ENCODE results near the gene ZNF750.
A peak's percentile ranks its signal among the peaks of the same experiment; 100 is the strongest.
"Not testable (repeated sequence)": the region's sequence is repeated elsewhere in the genome, so short reads cannot be mapped to it uniquely, and the experiment has no call there.

ZNF750 gene

DNA sequence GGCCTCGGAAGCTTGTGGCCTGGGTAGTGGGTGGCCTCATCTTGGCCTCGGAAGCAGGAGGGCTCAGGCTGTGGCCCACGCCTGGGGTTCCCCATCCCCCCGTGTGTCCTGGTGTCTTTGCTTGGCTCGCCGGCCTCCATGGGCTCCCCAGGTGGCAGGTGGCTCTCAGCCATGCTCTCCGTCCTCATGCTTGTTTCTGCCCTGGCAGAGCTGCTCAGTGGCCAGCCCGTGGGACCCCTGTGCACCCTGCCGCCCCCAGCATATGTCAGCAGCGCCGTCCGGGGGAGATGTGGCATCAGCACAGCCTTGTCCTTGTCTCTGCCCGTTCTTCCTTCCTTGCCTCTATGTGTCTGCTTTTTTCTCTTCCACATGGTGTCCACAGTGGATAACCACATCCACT lies 49.4 kb downstream of the ZNF750 start:
- DNase-seq: no peak

DNA sequence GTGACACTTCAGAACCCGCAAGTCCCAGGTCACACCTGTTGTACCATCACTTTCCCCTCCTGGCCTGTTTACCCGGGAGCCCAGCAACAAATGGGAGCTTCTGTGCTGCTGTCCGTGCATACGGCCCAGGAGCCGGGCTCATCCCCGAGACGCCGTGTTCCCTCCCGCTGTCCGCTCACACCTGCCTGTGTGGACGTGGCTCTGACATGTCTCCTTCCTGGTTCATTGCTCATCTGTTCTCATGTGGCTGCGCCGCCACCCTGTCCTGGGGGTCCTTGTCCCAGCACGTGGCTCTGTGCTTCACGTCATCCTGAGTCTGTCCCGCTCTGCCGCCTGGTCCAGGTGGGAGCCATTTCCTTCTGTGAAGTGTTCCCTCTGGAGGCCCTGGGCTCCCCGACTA lies 50.0 kb downstream of the ZNF750 start:
- DNase-seq: no peak

- DNase-seq: no peak
These were observed 50.7 kb downstream of the ZNF750 start for GRCh38 chr17:82789051-82789592.

DNA sequence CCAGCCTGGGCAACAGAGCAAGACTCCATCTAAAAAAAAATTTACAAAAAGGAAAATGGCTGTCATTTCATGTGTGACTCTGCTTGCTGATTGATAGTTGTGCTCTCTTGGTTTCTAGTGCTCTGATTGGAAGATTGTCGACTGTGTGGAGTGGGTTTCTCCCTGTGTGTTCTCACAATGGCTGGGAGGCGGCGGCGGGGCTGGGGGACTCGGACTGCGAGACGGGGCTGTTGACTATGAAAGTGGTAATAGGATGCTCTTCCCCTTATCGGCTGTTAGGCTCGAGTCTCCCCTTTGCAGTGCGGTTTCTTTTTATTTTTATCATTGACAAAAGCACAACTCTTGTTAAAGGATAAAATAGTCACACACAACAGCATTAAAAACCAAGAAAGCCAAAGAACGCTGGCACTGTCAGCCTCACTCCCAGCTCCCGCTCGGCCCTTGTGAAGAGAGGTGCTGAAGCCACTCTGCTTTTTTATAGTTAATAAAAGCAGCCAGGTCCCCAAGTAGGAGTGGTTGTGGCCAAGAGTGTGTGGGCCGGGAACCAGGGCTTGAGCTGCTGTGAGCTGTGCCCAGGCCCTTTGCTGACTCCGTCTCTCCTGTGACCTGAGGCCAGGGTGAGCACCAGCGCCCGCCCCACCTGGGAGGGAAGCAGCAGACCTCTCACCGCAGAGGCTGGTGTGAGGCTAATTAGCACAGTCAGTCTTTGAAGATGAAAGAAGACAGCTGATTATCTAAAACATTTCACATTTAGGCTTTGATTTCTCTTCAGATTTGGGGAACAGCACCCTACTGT lies 51.4 kb downstream of the ZNF750 start:
- no peak for DNase-seq

GRCh38 chr17:82787081-82787848 lies 52.6 kb downstream of the ZNF750 start:
- DNase-seq: no peak

DNA sequence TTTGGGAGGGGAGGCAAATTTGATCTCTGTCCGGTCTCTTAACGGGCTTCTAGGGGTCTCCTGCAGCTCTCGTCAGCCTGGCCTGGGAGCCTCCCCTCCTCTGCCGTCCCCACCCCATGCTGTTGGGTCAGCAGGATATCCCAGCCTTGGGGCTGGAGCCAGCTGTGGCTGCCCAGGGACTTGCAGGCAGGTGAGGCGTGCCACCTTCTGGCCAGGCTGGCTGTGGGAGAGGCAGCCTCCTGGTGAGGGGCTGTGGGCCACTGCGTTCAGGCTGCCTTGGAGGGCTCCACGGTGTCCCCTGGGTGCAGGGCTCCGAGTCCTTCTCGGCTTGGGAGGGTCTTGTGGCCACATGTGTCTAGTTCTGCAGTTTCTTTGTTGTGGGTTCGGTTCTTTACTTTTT lies 53.4 kb downstream of the ZNF750 start:
- no peak for DNase-seq

GRCh38 chr17:82785581-82785980 lies 54.2 kb downstream of the ZNF750 start:
- DNase-seq: not testable (repeated sequence)

DNA sequence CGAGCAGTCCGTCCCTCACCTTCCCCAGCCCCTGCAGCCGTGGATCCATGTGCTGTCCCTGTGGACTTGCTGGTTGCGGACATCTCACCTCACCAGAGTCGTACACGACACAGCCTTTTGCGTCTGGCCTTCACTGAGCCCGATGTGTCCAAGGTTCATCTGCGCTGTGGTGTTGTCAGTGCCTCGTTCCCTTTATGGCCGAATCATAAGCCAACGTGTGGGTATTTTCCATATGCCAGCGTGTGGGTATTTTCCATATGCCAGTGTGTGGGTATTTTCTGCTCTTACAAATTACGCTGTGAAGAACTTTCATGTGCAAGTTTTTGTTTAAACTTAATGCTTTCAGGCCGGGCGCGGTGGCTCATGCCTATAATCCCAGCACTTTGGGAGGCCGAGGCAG lies 56.3 kb downstream of the ZNF750 start:
- no peak for DNase-seq

DNA sequence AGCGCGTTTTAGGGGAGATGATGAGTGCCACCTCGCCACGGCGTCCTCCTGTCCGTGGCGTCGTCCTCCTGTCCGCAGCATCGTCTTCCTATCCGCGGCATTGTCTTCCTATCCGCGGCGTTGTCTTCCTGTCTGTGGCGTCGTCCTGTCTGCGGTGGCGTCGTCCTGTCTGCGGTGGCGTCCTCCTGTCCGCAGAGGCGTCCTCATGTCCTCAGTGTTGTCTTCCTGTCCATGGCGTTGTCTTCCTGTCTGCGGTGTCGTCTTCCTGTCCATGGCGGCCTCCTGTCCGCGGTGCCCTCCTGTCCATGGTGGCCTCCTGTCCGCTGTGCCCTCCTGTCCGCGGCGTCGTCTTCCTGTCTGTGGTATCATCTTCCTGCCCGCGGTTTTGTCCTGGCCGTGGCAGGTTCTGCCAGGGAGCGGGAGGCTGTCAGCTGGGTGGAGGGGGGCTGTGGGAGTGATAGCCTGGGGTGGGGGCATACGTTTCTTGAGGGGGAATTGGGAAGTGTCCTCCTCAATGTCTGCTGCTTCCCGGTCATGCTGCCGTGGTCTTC lies 57.1 kb downstream of the ZNF750 start:
- DNase-seq: peak in 1 of 2 donors; percentile 3

GRCh38 chr17:82781894-82782274 lies 57.9 kb downstream of the ZNF750 start:
- peak; percentile 84 to 86 for DNase-seq

- DNase-seq: no peak
These were observed 58.6 kb downstream of the ZNF750 start for GRCh38 chr17:82780971-82781893.

- DNase-seq: no peak
These were observed 59.6 kb downstream of the ZNF750 start for GRCh38 chr17:82780195-82780594.

- no peak for DNase-seq
These were observed 60.3 kb downstream of the ZNF750 start for GRCh38 chr17:82779541-82779940.
